Common myeloid progenitor, CD34-positive (primary cell): Measurements from ENCODE around the gene HTRA2.

Source experiments
- CTCF ChIA-PET: fragments of 350-600 bp; sonication (Branson Sonifier 250); formaldehyde crosslinking; loops from one replicate; lab custom pipeline; 2021; ENCODE audit warnings: antibody characterized with exemption; lab: Charles Lee
- POLR2A ChIA-PET: fragments of 350-600 bp; sonication (Branson Sonifier 250); formaldehyde crosslinking; loops from one replicate; lab custom pipeline; 2021; ENCODE audit warnings: antibody characterized with exemption; lab: Charles Lee
- DNase-seq, 3 donors: peaks; one replicate each; pipeline versions ENCODE4 v3.0.0 to v3.0.0-alpha.2; 2013
- H3K27ac ChIP-seq, 2 experiments: 1 replicate in 1 of 2; 2 replicates in 1 of 2; pipeline ENCODE4 v1.7.0; 2013; ENCODE audit warnings: inconsistent platforms in 2 of 2, low read length in 2 of 2, mild to moderate bottlenecking in 2 of 2, low read depth in 1 of 2, moderate library complexity in 1 of 2; ENCODE audit not compliant: severe bottlenecking in 2 of 2, insufficient read depth in 1 of 2, poor library complexity in 1 of 2
- H3K27me3 ChIP-seq, 5 experiments: replicated peaks in 2 of 5; 1 replicate in 3 of 5; 2 replicates in 2 of 5; pipeline versions ENCODE4 v1.6.1 to v1.7.0; 2013; ENCODE audit warnings: low read length in 4 of 5, mild to moderate bottlenecking in 2 of 5, moderate library complexity in 2 of 5, inconsistent platforms in 1 of 5; ENCODE audit not compliant: insufficient read depth in 5 of 5, control insufficient read depth in 4 of 5
- H3K36me3 ChIP-seq, 4 experiments: 1 replicate in 2 of 4; 2 replicates in 2 of 4; pipeline versions ENCODE4 v1.6.1 to v1.7.0; 2013; ENCODE audit warnings: low read length in 3 of 4, control low read depth in 1 of 4, mild to moderate bottlenecking in 1 of 4; ENCODE audit not compliant: control insufficient read depth in 4 of 4, insufficient read depth in 4 of 4
- H3K4me1 ChIP-seq, 4 experiments: 1 replicate in 3 of 4; 2 replicates in 1 of 4; pipeline versions ENCODE4 v1.6.1 to v1.7.1; 2013; ENCODE audit warnings: low read length in 3 of 4, mild to moderate bottlenecking in 3 of 4, control low read depth in 1 of 4, inconsistent platforms in 1 of 4, moderate library complexity in 1 of 4; ENCODE audit not compliant: control insufficient read depth in 4 of 4, insufficient read depth in 4 of 4; ENCODE audit errors: control extremely low read depth in 1 of 4
- H3K4me3 ChIP-seq, 7 experiments: 1 replicate in 4 of 7; 2 replicates in 3 of 7; pipeline versions ENCODE4 v1.5.1 to v1.7.0; 2013; ENCODE audit warnings: mild to moderate bottlenecking in 7 of 7, low read length in 6 of 7, moderate library complexity in 6 of 7, inconsistent platforms in 2 of 7, low read depth in 2 of 7, control low read depth in 1 of 7; ENCODE audit not compliant: insufficient read depth in 4 of 7, control insufficient read depth in 1 of 7; ENCODE audit errors: extremely low read depth in 1 of 7
- H3K9me3 ChIP-seq, 5 experiments: 1 replicate in 4 of 5; 2 replicates in 1 of 5; pipeline versions ENCODE4 v1.6.1 to v1.7.1; 2013; ENCODE audit warnings: low read length in 4 of 5, mild to moderate bottlenecking in 2 of 5, inconsistent platforms in 1 of 5, low read depth in 1 of 5, moderate library complexity in 1 of 5; ENCODE audit not compliant: control insufficient read depth in 4 of 5, insufficient read depth in 2 of 5; ENCODE audit errors: control extremely low read depth in 1 of 5
- WGBS: methylation state at CpG from one replicate; pipeline ENCODE4 v1.1.5; 2013; ENCODE audit not compliant: insufficient coverage; 5-methylcytosine and 5-hydroxymethylcytosine counted together

HTRA2 gene

GRCh38 chr2:74511104-74511989 lies 18.4 kb upstream of the HTRA2 start:
- peaks cover 7 to 74% (median 38%) of the 10 kb centered on the region in 5 experiments for H3K27me3 ChIP-seq
- 53% methylated on average over 10 of the region's 11 CpGs for WGBS
- no peak overlapping the region for H3K27ac ChIP-seq
- H3K4me3 ChIP-seq: no peak overlapping the region
- ChIA-PET CTCF (interaction anchor here (0.7 to 12.7 kb wide), 6 partner anchors 10 to 75 kb away, joined by 3 to 143 read pairs (median 4); partner anchors contain the start of genes AUP1, CCDC142, DQX1 and HTRA2), POLR2A (no interaction called here)
- H3K9me3 ChIP-seq: peaks cover 0 to under 1% (median 0%) of the 10 kb centered on the region in 5 experiments
- no peaks in the 10 kb centered on the region for H3K36me3 ChIP-seq
- peaks cover 0 to 50% (median 45%) of the 10 kb centered on the region in 4 experiments for H3K4me1 ChIP-seq
- DNase-seq: peak in 1 of 3 donors; percentile 33

- Histone ChIP-seq H3K4me3 (no peak overlapping the region), H3K4me1 (peaks cover 0 to 43% (median 35%) of the 10 kb centered on the region in 4 experiments), H3K9me3 (peaks cover 0 to 6% (median 0%) of the 10 kb centered on the region in 5 experiments), H3K27ac (no peak overlapping the region), H3K27me3 (peaks cover 16 to 90% (median 49%) of the 10 kb centered on the region in 5 experiments), H3K36me3 (no peaks in the 10 kb centered on the region)
- CTCF ChIA-PET: interaction anchor here (1.0 to 2.0 kb wide), 4 partner anchors 9 to 18 kb away, joined by 4 to 6 read pairs (median 4); partner anchors contain the start of gene DQX1
- POLR2A ChIA-PET: no interaction called here
- DNase-seq: peak in 1 of 3 donors; percentile 22
- WGBS: 11% methylated on average over 28 of the region's 36 CpGs
Observed at GRCh38 chr2:74512744-74513604, 16.8 kb upstream of the HTRA2 start.

GRCh38 chr2:74513605-74514367 lies 15.9 kb upstream of the HTRA2 start:
- peaks cover 0 to 38% (median 30%) of the 10 kb centered on the region in 4 experiments for H3K4me1 ChIP-seq
- H3K4me3 ChIP-seq: no peak overlapping the region
- POLR2A ChIA-PET: interaction anchor here (1.1 kb wide), 1 partner anchor 16 kb away, joined by 3 read pairs; the partner anchor contains the start of genes AUP1 and HTRA2
- peaks cover 15 to 91% (median 54%) of the 10 kb centered on the region in 5 experiments for H3K27me3 ChIP-seq
- peaks cover 0 to 6% (median 0%) of the 10 kb centered on the region in 5 experiments for H3K9me3 ChIP-seq
- WGBS: 4% methylated on average over 50 of the region's 52 CpGs
- DNase-seq: peak in 2 of 3 donors; percentile 36
- CTCF ChIA-PET: interaction anchor here (1.4 to 3.5 kb wide), 4 partner anchors 10 to 74 kb away, joined by 4 to 14 read pairs (median 6); partner anchors contain the start of genes CCDC142 and TTC31
- no peaks in the 10 kb centered on the region for H3K36me3 ChIP-seq
- no peak overlapping the region for H3K27ac ChIP-seq

GRCh38 chr2:74514368-74515270 lies 15.1 kb upstream of the HTRA2 start, which contains the start of gene TLX2:
TSS of gene TLX2 (plus strand) at chr2:74514450. CDS start at chr2:74514807, 357 bp downstream.
- ChIA-PET CTCF (interaction anchor here (1.1 to 9.0 kb wide), 6 partner anchors 9 to 73 kb away, joined by 3 to 53 read pairs (median 7); partner anchors contain the start of genes AUP1, CCDC142, HTRA2 and TTC31), POLR2A (interaction anchor here (1.1 kb wide), 1 partner anchor 15 kb away, joined by 3 read pairs; the partner anchor contains the start of genes AUP1 and HTRA2)
- under 1% methylated on average over 58 of the region's 82 CpGs for WGBS
- peaks cover 0 to 38% (median 30%) of the 10 kb centered on the region in 4 experiments for H3K4me1 ChIP-seq
- H3K9me3 ChIP-seq: peaks cover 0 to 6% (median 0%) of the 10 kb centered on the region in 5 experiments
- H3K4me3 ChIP-seq: peak within 1 kb of the TSS in 4 of 7 experiments; percentile 22 to 56 (median 52)
- peak in 2 of 3 donors; percentile 40 to 42 for DNase-seq
- H3K27me3 ChIP-seq: peaks cover 16 to 99% (median 55%) of the 10 kb centered on the region in 5 experiments
- no peak within 1 kb of the TSS for H3K27ac ChIP-seq
- H3K36me3 ChIP-seq: no peaks in the 10 kb centered on the region

GRCh38 chr2:74515271-74515980 lies 14.3 kb upstream of the HTRA2 start:
- POLR2A ChIA-PET: interaction anchor here (1.1 kb wide), 1 partner anchor 11 kb away, joined by 3 read pairs; the partner anchor contains the start of gene DQX1
- peaks cover 0 to 38% (median 30%) of the 10 kb centered on the region in 4 experiments for H3K4me1 ChIP-seq
- DNase-seq: no peak
- no peaks in the 10 kb centered on the region for H3K36me3 ChIP-seq
- CTCF ChIA-PET: interaction anchor here (1.1 to 9.0 kb wide), 7 partner anchors 7 to 73 kb away, joined by 3 to 53 read pairs (median 7); partner anchors contain the start of genes AUP1, CCDC142, HTRA2 and PCGF1
- H3K4me3 ChIP-seq: peak overlapping the region in 5 of 7 experiments; percentile 39 to 64 (median 56)
- H3K27me3 ChIP-seq: peaks cover 15 to 99% (median 57%) of the 10 kb centered on the region in 5 experiments
- no peak overlapping the region for H3K27ac ChIP-seq
- peaks cover 0 to 6% (median 0%) of the 10 kb centered on the region in 5 experiments for H3K9me3 ChIP-seq
- WGBS: 3% methylated on average over 51 of the region's 60 CpGs
